ENCODE results near the gene ADA.

ADA gene

DNA sequence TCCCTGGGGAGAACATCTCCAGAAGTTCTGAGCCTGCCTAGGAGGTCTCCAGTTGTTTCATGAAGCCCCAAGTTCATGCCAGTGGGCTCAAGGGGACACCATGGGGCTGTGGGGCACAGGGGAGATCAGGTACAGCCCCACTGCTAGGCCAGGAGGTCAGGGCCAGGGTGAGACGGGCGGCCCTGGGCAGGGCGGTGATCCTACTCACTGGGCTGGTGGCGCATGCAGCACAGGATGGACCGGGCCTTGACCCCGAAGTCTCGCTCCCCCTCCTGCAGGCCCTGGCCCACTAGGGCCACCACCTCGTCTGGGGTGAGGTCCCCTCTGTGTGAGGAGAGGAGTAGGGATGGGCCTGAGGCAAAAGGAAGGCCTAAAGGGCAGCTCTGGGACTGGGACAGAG is 26.1 kb downstream of the ADA start:
- no peak for ATAC-seq
- no peaks in the 10 kb centered on the region for H3K9me3 Mint-ChIP-seq
- H3K4me3 Mint-ChIP-seq, result no peak overlapping the region
- H3K27me3 Mint-ChIP-seq, result no peaks in the 10 kb centered on the region
- peaks cover 6% of the 10 kb centered on the region for H3K4me1 Mint-ChIP-seq
- H3K36me3 Mint-ChIP-seq, result peaks cover 37% of the 10 kb centered on the region
- no peak overlapping the region for H3K27ac Mint-ChIP-seq

DNA sequence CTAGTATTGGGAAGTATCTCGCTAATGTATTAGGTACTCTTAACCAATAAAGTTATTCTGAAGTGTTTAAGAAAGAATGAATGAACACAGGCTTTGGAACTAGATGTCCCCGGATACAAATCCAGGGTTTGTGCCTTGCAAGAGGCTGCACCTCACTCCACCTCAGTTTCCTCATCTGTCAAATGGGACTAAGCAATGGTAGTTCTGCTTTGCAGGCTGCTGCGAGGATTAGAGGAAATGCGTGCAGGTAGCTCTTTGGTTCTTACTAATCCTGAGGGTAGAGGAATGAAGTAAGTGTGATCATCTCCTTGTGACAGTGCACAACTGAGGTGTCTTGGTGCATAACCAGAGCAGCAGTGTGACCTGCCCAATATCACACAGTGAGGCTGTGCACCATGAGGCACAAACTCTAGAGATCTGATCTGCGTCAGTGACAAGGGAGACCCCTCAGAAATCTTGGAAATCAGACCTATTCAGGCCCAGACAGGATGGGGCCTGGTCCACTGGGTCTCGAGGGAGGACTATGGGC is 26.7 kb downstream of the ADA start:
- peaks cover 42% of the 10 kb centered on the region for H3K36me3 Mint-ChIP-seq
- no peaks in the 10 kb centered on the region for H3K9me3 Mint-ChIP-seq
- H3K27me3 Mint-ChIP-seq, result no peaks in the 10 kb centered on the region
- no peak overlapping the region for H3K4me3 Mint-ChIP-seq
- peaks cover 6% of the 10 kb centered on the region for H3K4me1 Mint-ChIP-seq
- no peak for ATAC-seq
- H3K27ac Mint-ChIP-seq, result no peak overlapping the region

DNA sequence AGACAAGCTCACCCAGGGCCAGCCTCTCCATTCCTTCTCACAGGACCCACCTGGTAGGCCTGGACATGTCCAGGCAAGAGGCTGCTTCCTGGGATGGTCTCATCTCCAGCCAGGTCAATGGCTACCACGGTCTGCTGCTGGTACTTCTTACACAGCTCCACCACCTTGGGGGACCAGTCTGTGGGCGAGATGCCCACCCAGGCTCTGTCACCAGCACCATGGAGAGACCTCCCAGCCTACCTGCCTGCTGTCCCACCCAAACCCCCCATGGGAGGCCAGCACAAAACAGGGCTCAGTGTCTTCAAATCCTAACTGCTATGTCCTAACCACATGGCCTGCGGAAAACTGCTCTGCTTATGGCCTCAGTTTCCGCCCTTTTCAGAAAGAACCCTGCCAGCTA is 27.3 kb downstream of the ADA start:
- Mint-ChIP-seq H3K36me3 (peaks cover 49% of the 10 kb centered on the region), H3K27me3 (no peaks in the 10 kb centered on the region), H3K4me3 (no peak overlapping the region), H3K4me1 (peaks cover 11% of the 10 kb centered on the region), H3K9me3 (no peaks in the 10 kb centered on the region), H3K27ac (no peak overlapping the region)
- no peak for ATAC-seq

DNA sequence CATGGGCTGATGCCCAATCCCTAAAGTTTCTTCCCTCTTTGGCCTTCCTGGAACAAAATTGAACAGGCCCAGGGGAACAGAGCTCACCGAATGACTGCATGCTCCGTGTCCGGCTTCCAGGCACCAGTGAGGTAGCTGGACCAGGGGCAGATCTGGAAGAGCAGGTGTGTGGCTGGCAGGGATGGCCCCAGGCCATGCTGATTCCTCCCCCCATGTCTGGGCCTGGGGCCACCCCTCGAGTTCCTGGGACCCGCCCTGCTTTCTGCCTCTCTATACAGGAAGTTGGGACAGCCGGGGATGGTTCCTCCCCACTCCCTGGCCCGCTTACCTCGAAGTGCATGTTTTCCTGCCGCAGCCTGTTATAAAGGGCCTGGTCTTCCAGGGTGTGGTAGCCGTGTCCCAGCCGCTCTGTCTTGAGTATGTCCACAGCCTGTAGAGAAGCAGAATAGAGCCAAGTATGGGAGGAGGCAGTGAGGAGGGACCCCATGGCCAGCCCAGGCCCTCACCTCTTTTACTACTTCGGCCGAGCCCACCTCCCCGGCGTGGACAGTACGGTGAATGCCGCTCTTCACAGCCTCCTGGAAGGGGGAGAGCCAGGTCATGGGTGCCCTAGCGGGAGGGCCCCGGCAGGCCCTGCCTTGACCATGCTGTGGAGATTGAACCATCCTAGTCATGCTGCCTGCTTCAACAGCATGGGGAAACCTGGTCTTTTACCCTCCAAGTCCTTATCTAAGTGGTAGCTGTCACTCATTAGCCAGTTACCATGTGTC is 28.8 kb downstream of the ADA start:
- no peak for ATAC-seq
- Mint-ChIP-seq H3K27ac (no peak overlapping the region), H3K4me1 (peaks cover 26% of the 10 kb centered on the region), H3K4me3 (no peak overlapping the region), H3K9me3 (no peaks in the 10 kb centered on the region), H3K36me3 (peaks cover 59% of the 10 kb centered on the region), H3K27me3 (no peaks in the 10 kb centered on the region)

DNA sequence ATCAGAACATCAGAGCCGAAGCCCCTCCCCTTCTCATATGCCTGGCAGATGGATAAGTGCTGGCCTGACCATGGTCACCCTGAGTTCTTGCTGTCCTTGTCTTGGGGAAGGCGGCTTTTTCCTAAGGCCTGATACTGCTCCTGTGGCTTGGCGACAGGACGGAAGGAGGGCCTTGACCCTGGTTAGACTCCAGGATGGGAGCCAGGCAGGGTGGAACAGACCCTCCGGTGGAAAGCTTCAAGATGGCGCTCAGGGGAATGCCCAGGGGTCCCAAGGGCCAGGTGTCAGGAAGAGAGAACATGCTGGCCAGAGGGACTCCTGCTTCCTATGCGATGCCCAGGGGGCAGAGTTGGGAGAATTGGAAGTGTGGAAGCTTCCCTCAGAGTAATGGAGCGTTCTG is 29.6 kb downstream of the ADA start:
- H3K27ac Mint-ChIP-seq, result peak overlapping the region; percentile 56
- H3K9me3 Mint-ChIP-seq, result no peaks in the 10 kb centered on the region
- no peak for ATAC-seq
- no peak overlapping the region for H3K4me3 Mint-ChIP-seq
- peaks cover 33% of the 10 kb centered on the region for H3K4me1 Mint-ChIP-seq
- no peaks in the 10 kb centered on the region for H3K27me3 Mint-ChIP-seq
- H3K36me3 Mint-ChIP-seq, result peaks cover 64% of the 10 kb centered on the region

DNA sequence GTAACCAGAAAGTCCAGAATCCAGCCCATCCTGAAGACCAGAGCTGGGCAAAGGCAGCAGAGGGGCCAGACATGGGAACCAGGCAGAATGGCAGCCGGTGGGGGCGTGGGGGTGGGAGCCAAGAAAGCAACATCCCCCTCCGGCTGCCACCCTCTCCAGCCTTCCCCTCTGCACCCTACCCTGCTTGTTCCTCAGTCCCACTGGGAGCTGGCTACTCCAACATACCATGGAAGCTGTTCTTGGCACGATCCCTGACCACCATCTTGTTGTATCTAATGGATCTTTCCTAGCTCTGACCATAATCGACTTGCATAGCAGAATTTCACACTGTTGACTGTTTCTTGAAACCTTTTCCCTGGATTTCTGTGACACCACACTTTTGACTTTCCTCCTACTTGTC is 30.2 kb downstream of the ADA start:
- ATAC-seq, result no peak
- Mint-ChIP-seq H3K27ac (peak overlapping the region; percentile 56), H3K27me3 (no peaks in the 10 kb centered on the region), H3K4me3 (no peak overlapping the region), H3K4me1 (peaks cover 39% of the 10 kb centered on the region), H3K36me3 (peaks cover 61% of the 10 kb centered on the region), H3K9me3 (no peaks in the 10 kb centered on the region)

DNA sequence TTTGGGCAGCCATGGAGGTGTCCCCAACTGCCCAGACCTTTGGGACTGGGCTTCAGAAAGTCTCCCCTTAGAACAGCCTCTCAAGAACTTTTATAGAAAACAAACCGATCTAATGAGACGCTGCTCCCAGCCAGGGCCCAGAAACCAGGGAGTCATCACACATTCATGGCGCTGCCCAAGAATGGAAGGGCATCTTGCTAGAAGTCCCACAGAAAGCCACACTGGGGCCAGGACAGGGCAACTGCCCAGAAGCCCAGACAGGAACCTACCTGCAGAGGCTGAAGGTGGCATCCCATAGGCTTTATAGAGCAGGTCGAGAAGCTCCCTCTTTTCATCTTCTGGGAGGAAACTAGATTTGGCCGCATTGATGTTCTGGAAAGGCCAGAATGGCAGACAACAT is 31.5 kb downstream of the ADA start:
- ATAC-seq, result no peak
- Mint-ChIP-seq H3K36me3 (peaks cover 72% of the 10 kb centered on the region), H3K9me3 (no peaks in the 10 kb centered on the region), H3K4me3 (no peak overlapping the region), H3K27me3 (no peaks in the 10 kb centered on the region), H3K27ac (peak overlapping the region; percentile 88), H3K4me1 (peaks cover 52% of the 10 kb centered on the region)

DNA sequence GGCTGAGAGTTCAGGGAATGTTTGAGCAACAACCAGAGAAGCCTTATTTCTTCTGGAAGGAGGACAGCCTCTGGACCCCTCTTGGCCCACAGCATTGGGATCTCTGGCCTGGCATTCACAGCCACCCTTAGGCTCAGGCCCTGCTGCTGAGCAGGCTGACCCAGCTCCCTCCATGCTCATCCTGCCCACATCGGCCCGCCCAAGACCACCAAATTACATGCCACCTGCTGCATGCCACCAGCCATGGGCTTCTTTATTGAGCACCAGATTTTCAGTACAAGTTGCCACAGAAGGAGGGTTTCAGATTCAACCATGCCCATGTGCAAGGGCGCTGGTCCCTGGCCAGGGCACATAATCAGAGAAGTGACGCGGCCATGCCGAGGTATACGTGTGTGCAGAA is 32.2 kb downstream of the ADA start:
- peaks cover 60% of the 10 kb centered on the region for H3K4me1 Mint-ChIP-seq
- H3K4me3 Mint-ChIP-seq, result no peak overlapping the region
- no peaks in the 10 kb centered on the region for H3K9me3 Mint-ChIP-seq
- peak overlapping the region; percentile 88 for H3K27ac Mint-ChIP-seq
- no peak for ATAC-seq
- H3K36me3 Mint-ChIP-seq, result peaks cover 79% of the 10 kb centered on the region
- H3K27me3 Mint-ChIP-seq, result no peaks in the 10 kb centered on the region

DNA sequence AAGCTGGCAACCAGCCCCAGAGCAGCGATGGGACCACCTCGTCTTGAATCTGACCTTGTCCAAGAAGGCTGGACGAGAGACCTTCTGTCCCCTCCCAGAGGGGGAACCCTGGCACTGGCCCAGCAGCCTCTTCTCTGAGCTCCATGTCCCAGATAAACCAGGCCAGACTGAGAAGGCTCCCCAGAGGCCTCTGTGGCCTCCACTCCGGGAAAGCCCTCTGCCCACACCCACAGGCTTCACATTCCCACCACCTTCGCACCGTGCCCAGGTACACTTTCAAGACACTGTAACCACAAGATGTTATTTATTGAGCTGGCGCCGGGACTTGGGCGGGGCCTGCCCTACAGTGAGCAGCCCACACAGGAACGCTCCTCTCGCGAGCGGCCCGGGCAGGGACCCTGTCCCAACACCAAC is 33.2 kb downstream of the ADA start:
- Mint-ChIP-seq H3K36me3 (peaks cover 83% of the 10 kb centered on the region), H3K9me3 (no peaks in the 10 kb centered on the region), H3K4me3 (no peak overlapping the region), H3K27ac (peak overlapping the region; percentile 88), H3K4me1 (peaks cover 63% of the 10 kb centered on the region), H3K27me3 (no peaks in the 10 kb centered on the region)
- ATAC-seq, result no peak

DNA sequence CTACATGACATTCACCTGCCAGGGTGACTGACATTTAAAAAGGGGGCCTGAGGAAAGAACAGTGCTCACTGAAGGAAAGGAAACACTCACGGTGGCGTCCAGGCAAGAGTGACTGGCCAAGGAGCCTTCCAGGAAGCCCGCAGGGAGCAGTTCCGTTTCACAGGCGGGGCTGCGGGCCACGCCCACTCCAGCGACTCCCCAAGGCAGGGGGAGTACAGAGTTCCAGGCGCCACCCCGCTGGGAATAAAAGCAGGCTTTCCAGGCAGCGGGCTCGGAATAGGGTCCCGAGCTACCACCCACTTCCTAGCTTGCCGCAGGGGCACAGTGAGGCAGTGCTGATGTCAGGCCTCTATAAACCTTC is 34.9 kb downstream of the ADA start:
- ATAC-seq, result no peak
- Mint-ChIP-seq H3K4me1 (peaks cover 68% of the 10 kb centered on the region), H3K9me3 (no peaks in the 10 kb centered on the region), H3K36me3 (peaks cover 70% of the 10 kb centered on the region), H3K27me3 (no peaks in the 10 kb centered on the region), H3K4me3 (no peak overlapping the region), H3K27ac (peak overlapping the region; percentile 88)

DNA sequence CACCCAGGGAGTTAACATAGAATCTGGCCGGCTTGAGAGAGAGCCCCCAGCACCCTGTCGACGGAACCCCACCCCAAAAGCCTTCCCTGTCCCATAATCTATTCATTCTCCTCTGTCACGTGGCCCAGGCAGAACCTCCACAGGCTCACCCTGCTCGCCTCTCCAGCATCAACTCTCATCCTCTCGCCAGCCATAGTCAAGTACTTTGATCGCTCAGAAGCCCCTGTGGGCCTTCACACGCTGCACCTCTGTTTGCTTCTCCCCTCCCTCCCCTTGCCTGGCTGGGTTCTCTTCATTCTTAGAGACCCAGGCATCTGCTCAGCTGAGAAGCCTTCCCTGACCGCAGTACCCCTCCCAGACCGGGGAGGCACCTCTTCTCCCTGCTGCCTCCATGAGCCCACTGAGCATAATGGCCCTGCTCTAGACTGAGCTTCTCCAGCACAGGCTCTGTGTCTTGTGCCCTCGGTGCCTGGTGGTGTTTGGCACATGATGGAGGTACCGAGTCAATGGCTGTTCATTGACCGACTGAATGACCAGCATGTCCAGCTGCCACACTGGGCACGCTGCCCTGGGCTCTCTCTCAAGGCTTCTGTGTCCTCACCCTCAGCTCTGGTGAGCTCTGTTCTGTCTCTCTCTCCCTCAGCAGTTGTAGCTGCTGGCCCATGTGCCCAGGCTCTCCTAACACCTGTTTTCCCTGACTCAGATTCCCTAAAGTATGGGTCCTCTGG is 35.5 kb downstream of the ADA start:
- peaks cover 74% of the 10 kb centered on the region for H3K4me1 Mint-ChIP-seq
- no peak overlapping the region for H3K4me3 Mint-ChIP-seq

DNA sequence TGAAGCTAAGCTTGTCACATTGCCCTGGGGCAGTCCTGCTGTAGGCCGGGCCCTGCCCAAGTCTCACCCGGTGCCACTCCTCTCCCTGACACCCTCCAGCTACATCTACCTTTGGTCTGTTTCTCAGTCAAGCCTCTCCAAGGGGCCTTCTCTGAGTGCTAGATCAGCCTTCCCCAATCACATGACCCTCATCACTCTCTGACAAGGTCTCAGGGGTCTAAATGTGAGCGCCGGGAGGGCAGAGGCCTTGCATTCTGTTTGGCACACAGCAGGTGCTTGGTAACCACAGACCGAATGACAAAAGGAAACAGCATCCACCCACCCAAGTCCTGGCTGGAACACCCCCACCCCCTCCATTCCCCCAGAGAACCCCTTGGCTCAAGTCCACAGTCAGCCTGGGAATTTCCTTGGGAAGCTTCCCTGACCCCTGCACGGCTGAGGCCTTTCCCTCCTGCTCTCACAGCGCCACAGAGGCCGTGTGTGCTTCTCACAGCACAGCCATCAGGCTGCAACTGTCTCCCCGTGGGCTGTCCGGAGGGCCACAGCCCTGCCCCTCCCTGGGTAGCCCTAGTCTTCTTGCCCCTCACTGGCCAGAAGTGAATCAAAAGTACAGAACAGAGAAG is 36.2 kb downstream of the ADA start:
- peaks cover 68% of the 10 kb centered on the region for H3K36me3 Mint-ChIP-seq
- peak; percentile 73 for ATAC-seq
- peaks cover 78% of the 10 kb centered on the region for H3K4me1 Mint-ChIP-seq
- no peaks in the 10 kb centered on the region for H3K27me3 Mint-ChIP-seq
- peak overlapping the region; percentile 30 for H3K4me3 Mint-ChIP-seq
- H3K9me3 Mint-ChIP-seq, result no peaks in the 10 kb centered on the region
- peak overlapping the region; percentile 88 for H3K27ac Mint-ChIP-seq

More for the DNA sequence above, 35.5 kb downstream of the ADA start:
- H3K36me3 Mint-ChIP-seq, result peaks cover 71% of the 10 kb centered on the region
- no peak for ATAC-seq
- H3K9me3 Mint-ChIP-seq, result no peaks in the 10 kb centered on the region
- H3K27ac Mint-ChIP-seq, result peak overlapping the region; percentile 88
- H3K27me3 Mint-ChIP-seq, result no peaks in the 10 kb centered on the region

DNA sequence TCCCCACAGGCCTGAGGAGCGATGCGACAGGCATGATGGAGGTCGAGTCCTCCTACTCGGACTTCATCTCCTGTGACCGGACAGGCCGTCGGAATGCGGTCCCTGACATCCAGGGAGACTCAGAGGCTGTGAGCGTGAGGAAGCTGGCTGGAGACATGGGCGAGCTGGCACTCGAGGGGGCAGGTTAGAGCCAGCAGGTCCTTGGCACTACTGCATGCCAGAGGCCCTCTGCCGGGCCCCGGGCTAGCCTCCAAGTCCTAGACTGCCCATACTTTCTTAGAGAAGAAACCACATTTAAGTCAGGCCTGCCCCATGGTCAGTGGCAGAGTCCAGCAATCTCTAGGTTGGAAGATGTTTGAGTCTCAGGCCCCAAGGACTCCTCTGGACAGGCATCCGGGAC is 37.0 kb downstream of the ADA start:
- Mint-ChIP-seq H3K36me3 (peaks cover 60% of the 10 kb centered on the region), H3K4me1 (peaks cover 85% of the 10 kb centered on the region), H3K27me3 (no peaks in the 10 kb centered on the region), H3K9me3 (no peaks in the 10 kb centered on the region), H3K4me3 (no peak overlapping the region), H3K27ac (peak overlapping the region; percentile 88)
- ATAC-seq, result no peak

DNA sequence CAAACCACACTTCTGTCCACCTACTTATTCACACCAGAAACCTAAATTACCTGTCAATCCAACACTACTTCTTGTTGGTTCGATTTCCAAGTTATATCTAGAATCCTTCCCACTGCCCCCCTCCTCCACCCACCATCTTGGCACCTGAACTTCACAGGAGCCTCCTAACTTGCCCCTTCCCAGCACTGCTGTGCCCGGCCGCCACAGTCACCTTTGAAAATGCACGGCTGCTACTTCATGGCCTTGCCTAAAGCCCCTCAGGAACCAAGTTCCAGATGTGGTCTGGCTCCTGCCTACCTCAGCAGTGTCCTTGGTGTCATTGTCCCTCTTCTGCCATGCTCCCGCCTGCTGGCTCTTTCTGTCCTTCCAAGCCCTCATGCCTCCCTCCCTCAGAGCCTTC is 37.9 kb downstream of the ADA start:
- H3K27me3 Mint-ChIP-seq, result no peaks in the 10 kb centered on the region
- peaks cover 85% of the 10 kb centered on the region for H3K4me1 Mint-ChIP-seq
- no peaks in the 10 kb centered on the region for H3K9me3 Mint-ChIP-seq
- peak overlapping the region; percentile 88 for H3K27ac Mint-ChIP-seq
- peaks cover 55% of the 10 kb centered on the region for H3K36me3 Mint-ChIP-seq
- no peak for ATAC-seq
- H3K4me3 Mint-ChIP-seq, result no peak overlapping the region

DNA sequence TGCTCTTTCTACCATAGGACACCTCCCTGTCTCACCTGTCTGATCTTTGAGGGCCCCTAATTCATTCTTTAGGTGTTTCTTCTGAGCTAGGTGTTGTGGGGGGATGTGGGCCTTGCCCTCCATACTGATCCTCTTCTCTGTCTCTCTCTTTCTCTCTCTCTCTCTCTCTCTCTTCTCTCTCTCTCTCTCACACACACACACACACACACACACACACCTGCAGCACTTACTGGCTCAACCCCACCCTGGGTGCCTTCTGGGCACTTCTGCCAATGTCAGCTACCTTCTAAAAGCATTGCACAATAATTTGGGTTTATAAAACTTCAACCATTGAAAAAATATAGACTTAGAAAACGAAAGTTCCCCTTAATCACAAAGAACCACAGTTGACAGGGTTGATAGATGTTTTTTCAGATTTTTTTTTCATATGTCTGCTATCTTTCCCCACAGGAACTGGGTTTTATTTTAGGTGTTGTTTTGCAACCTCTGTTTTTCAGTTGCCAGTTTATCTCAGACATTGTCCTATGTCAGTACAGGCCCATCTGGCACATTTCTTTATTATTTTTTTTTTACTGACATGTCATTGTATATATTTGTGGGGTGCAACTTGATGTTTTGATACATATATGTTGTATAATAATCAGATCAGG is 41.1 kb downstream of the ADA start:
- H3K4me3 Mint-ChIP-seq, result peak overlapping the region; percentile 13
- ATAC-seq, result peak; percentile 25
- H3K36me3 Mint-ChIP-seq, result peaks cover 29% of the 10 kb centered on the region
- H3K27me3 Mint-ChIP-seq, result no peaks in the 10 kb centered on the region
- peaks cover 68% of the 10 kb centered on the region for H3K4me1 Mint-ChIP-seq
- H3K9me3 Mint-ChIP-seq, result peaks cover 3% of the 10 kb centered on the region
- peak overlapping the region; percentile 84 for H3K27ac Mint-ChIP-seq
